HEK293 (cell line): Measurements from ENCODE around the gene ZNF8.

Experiments used
- CTCF ChIA-PET: fragments of 350-600 bp; formaldehyde crosslinking; extraction: SDS; loops from one replicate; lab custom pipeline; 2021; ENCODE audit warnings: antibody characterized with exemption; lab: Yijun Ruan, JAX
- POLR2A ChIA-PET: fragments of 300-600 bp; formaldehyde crosslinking; extraction: SDS; loops from one replicate; lab custom pipeline; 2020; ENCODE audit warnings: antibody characterized with exemption, inconsistent platforms; lab: Yijun Ruan, JAX
- H3K27ac ChIP-seq: fragments of 200-500 bp; sonication (Bioruptor generic); 2 replicates; pipeline ENCODE4 v1.5.1; 2014; ENCODE audit warnings: low read depth, low read length, control low read depth, inconsistent platforms; ENCODE audit errors: extremely low read depth
- H3K36me3 ChIP-seq, 2 experiments: fragments of 200-500 bp in 1 of 2; sonication (Bioruptor generic) in 1 of 2; 1 replicate in 1 of 2; 2 replicates in 1 of 2; pipeline ENCODE4 v1.5.1; 2014 to 2017; ENCODE audit warnings: inconsistent platforms in 2 of 2, low read length in 2 of 2; ENCODE audit not compliant: control insufficient read depth in 2 of 2, insufficient read depth in 1 of 2
- H3K4me1 ChIP-seq: fragments of 200-500 bp; sonication (Bioruptor generic); 2 replicates; pipeline ENCODE4 v1.5.1; 2014; ENCODE audit warnings: mild to moderate bottlenecking, low read length, inconsistent platforms; ENCODE audit not compliant: control insufficient read depth, insufficient read depth
- H3K4me3 ChIP-seq: 2 replicates; pipeline ENCODE4 v1.5.1; 2011; ENCODE audit warnings: low read depth, mild to moderate bottlenecking, control low read depth, low read length, moderate library complexity
- H3K9me3 ChIP-seq: fragments of 200-500 bp; sonication (Bioruptor generic); 2 replicates; pipeline ENCODE4 v1.5.1; 2014; ENCODE audit warnings: low read depth, low read length, inconsistent platforms; ENCODE audit not compliant: control insufficient read depth, insufficient read depth
- KLF1 ChIP-seq: fragments of 450-650 bp; formaldehyde crosslinking; IDR thresholded peaks from 2 replicates; pipeline ENCODE4 v1.5.1; 2016; ENCODE audit warnings: missing biosample characterization, missing genetic modification characterization
- OVOL3 ChIP-seq: fragments of 450-650 bp; formaldehyde crosslinking; IDR thresholded peaks from 2 replicates; pipeline ENCODE4 v1.5.1; 2016; ENCODE audit warnings: missing biosample characterization, missing genetic modification characterization
- SP3 ChIP-seq: fragments of 450-650 bp; formaldehyde crosslinking; IDR thresholded peaks from 2 replicates; pipeline ENCODE4 v1.5.1; 2016; ENCODE audit warnings: missing biosample characterization, missing genetic modification characterization
- ZNF16 ChIP-seq: fragments of 450-650 bp; formaldehyde crosslinking; IDR thresholded peaks from 2 replicates; pipeline ENCODE4 v1.5.1; 2016; ENCODE audit warnings: low read depth, missing biosample characterization, missing genetic modification characterization
- ZNF19 ChIP-seq: fragments of 450-650 bp; formaldehyde crosslinking; IDR thresholded peaks from 2 replicates; pipeline ENCODE4; 2016; ENCODE audit warnings: missing biosample characterization, missing genetic modification characterization, low read depth
- ZNF248 ChIP-seq: fragments of 450-650 bp; formaldehyde crosslinking; IDR thresholded peaks from 2 replicates; pipeline ENCODE4 v1.5.1; 2017; ENCODE audit warnings: missing biosample characterization, missing genetic modification characterization
- ZNF530 ChIP-seq: fragments of 450-650 bp; formaldehyde crosslinking; IDR thresholded peaks from 2 replicates; pipeline ENCODE4 v1.5.1; 2016; ENCODE audit warnings: low read depth, missing biosample characterization, missing genetic modification characterization
- ZNF560 ChIP-seq: fragments of 450-650 bp; formaldehyde crosslinking; IDR thresholded peaks from 2 replicates; pipeline ENCODE4 v1.5.1; 2017; ENCODE audit warnings: missing biosample characterization, missing genetic modification characterization, borderline replicate concordance
- ZNF585B ChIP-seq: fragments of 450-650 bp; formaldehyde crosslinking; IDR thresholded peaks from 2 replicates; pipeline ENCODE4 v1.5.1; 2016; ENCODE audit warnings: missing biosample characterization, missing genetic modification characterization
- ZNF677 ChIP-seq: fragments of 450-650 bp; IDR thresholded peaks from 2 replicates; pipeline ENCODE4 v1.5.0; 2018; ENCODE audit warnings: missing biosample characterization, mild to moderate bottlenecking, missing genetic modification characterization, moderate library complexity
- ZNF777 ChIP-seq: fragments of 450-650 bp; formaldehyde crosslinking; IDR thresholded peaks from 2 replicates; pipeline ENCODE4 v1.5.1; 2017; ENCODE audit warnings: missing biosample characterization, missing genetic modification characterization, borderline replicate concordance
- ZSCAN23 ChIP-seq: fragments of 450-650 bp; formaldehyde crosslinking; IDR thresholded peaks from 2 replicates; pipeline ENCODE4 v1.5.1; 2016; ENCODE audit warnings: missing biosample characterization, missing genetic modification characterization
- ZXDB ChIP-seq: fragments of 450-650 bp; formaldehyde crosslinking; IDR thresholded peaks from 2 replicates; pipeline ENCODE4 v1.5.1; 2016; ENCODE audit warnings: missing biosample characterization, missing genetic modification characterization
- TF ChIP-seq, protein P1 (sequence below): fragments of 450-650 bp; formaldehyde crosslinking; optimal IDR thresholded peaks from 2 replicates; pipeline ENCODE3; 2016; ENCODE audit warnings: missing biosample characterization, mild to moderate bottlenecking, missing genetic modification characterization
- TF ChIP-seq, protein P2 (sequence below): fragments of 450-650 bp; formaldehyde crosslinking; IDR thresholded peaks from 2 replicates; pipeline ENCODE4 v1.5.1; 2017; ENCODE audit warnings: missing biosample characterization, missing genetic modification characterization
- TF ChIP-seq, protein P3 (sequence below): fragments of 450-650 bp; formaldehyde crosslinking; IDR thresholded peaks from 2 replicates; pipeline ENCODE4 v1.5.1; 2017; ENCODE audit warnings: missing biosample characterization, missing genetic modification characterization
- TF ChIP-seq, protein P4 (sequence below): fragments of 450-650 bp; formaldehyde crosslinking; IDR thresholded peaks from 2 replicates; pipeline ENCODE4 v1.5.1; 2016; ENCODE audit warnings: missing biosample characterization, missing genetic modification characterization
- TF ChIP-seq, protein P5 (sequence below): fragments of 450-650 bp; IDR thresholded peaks from 2 replicates; pipeline ENCODE4 v1.5.1; 2018; ENCODE audit warnings: missing biosample characterization, mild to moderate bottlenecking, missing genetic modification characterization
- TF ChIP-seq, protein P6 (sequence below): fragments of 450-650 bp; formaldehyde crosslinking; IDR thresholded peaks from 2 replicates; pipeline ENCODE4 v1.5.1; 2016; ENCODE audit warnings: missing biosample characterization, missing genetic modification characterization, borderline replicate concordance

Gene ZNF8

DNA sequence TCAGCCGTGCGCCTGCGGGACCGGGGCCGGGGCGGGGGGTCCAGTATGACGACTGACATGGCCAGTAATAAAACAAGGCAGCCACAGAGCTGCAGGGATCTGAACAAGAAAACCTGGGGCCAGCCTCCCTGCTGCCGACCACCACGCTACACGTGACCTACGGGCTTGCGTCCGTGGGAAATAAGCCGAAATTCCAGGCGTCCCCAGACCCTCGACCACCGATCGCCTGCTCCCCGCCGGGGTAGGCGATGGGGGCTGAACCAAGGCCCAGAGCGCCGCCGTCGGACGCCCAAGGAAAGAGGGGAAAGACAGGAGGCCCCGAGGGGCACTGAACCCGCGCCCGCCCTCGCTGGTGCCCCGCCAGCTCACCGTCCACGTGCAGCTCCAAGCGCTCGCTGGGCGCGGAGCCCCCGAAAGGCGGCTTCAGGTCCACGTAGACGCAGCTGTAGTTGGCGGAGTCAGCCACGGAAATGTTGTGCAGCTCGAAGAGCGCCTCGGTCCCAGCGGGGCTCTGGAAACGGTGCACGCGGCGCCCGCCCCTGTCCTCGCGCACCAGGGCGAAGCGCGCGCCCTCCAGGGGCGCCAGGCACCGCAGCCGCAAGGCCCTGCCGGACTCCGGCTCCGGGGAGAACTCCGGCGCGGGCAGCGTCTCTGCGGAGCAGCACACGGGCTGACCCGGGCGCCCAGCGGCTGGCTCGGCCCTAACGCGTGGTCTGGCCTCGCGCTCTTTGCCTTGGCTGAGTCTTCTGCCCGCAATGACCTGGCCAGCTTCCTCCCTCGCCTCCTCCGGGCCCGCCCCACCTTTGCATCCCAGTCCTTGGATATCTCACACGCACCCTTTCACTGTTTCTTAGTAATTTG is 71.5 kb downstream of the ZNF8 start (continued):
- no peak for TF ChIP-seq OVOL3 (tag by site-specific recombination)
- TF ChIP-seq, protein P1, sequence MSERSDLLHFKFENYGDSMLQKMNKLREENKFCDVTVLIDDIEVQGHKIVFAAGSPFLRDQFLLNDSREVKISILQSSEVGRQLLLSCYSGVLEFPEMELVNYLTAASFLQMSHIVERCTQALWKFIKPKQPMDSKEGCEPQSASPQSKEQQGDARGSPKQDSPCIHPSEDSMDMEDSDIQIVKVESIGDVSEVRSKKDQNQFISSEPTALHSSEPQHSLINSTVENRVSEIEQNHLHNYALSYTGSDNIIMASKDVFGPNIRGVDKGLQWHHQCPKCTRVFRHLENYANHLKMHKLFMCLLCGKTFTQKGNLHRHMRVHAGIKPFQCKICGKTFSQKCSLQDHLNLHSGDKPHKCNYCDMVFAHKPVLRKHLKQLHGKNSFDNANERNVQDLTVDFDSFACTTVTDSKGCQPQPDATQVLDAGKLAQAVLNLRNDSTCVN (tag by site-specific recombination) = no peak

DNA sequence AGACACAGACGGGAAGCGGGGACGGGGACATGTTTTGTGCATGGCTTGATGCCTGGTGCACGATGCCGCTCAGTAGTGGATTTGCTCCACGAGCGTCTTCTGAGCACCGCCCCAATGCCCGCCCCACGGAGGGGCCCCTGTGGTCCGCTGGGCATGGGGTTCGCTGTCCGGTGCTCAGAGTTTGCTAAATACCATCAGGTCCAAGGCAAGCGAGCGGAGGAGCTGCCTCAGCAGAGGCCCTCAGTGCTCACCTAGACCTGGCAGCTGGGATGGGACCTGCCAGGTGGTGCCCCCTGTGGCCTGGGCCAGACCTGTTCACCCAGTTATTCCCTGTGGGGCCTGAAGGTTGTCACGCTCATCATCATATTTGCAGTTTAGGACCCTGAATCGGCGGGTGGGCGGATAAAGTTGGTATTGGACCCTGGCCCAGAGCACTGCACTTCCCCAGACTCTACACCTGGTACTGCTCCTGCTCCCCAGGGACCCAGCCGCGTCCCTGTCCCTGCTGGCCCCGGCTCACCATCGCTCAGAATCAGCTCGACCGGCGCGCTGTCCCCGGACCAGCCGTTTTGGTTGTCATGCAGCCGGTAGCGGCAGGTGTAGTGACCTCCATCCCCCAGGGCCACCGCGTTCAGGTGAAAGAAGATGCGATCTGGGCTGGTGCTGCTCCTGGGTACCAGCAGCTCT is 72.3 kb downstream of the ZNF8 start:
- Histone ChIP-seq H3K36me3 (no peaks in the 10 kb centered on the region; a peak in 1 of 3 replicates), H3K27ac (no peak overlapping the region), H3K4me3 (no peak overlapping the region), H3K4me1 (no peaks in the 10 kb centered on the region), H3K9me3 (no peaks in the 10 kb centered on the region)
- ChIA-PET CTCF (no interaction called here), POLR2A (interaction anchor here (0.8 to 2.9 kb wide), 2 partner anchors 11 to 24 kb away, joined by 4 to 14 read pairs; partner anchors contain the start of genes ZNF497 and ZSCAN22)
- no peak for TF ChIP-seq ZXDB (tag by site-specific recombination)
- TF ChIP-seq, protein P2, sequence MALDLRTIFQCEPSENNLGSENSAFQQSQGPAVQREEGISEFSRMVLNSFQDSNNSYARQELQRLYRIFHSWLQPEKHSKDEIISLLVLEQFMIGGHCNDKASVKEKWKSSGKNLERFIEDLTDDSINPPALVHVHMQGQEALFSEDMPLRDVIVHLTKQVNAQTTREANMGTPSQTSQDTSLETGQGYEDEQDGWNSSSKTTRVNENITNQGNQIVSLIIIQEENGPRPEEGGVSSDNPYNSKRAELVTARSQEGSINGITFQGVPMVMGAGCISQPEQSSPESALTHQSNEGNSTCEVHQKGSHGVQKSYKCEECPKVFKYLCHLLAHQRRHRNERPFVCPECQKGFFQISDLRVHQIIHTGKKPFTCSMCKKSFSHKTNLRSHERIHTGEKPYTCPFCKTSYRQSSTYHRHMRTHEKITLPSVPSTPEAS (tag by site-specific recombination) = no peak
- no peak for TF ChIP-seq SP3 (tag by site-specific recombination)
- no peak for TF ChIP-seq ZNF530
- TF ChIP-seq ZSCAN23 (tag by site-specific recombination) = no peak
- no peak for TF ChIP-seq ZNF585B (tag by site-specific recombination)
- no peak for TF ChIP-seq ZNF777 (tag by site-specific recombination)
- no peak for TF ChIP-seq ZNF248 (tag by site-specific recombination)
- no peak for TF ChIP-seq ZNF19 (tag by site-specific recombination)
- TF ChIP-seq, protein P3, sequence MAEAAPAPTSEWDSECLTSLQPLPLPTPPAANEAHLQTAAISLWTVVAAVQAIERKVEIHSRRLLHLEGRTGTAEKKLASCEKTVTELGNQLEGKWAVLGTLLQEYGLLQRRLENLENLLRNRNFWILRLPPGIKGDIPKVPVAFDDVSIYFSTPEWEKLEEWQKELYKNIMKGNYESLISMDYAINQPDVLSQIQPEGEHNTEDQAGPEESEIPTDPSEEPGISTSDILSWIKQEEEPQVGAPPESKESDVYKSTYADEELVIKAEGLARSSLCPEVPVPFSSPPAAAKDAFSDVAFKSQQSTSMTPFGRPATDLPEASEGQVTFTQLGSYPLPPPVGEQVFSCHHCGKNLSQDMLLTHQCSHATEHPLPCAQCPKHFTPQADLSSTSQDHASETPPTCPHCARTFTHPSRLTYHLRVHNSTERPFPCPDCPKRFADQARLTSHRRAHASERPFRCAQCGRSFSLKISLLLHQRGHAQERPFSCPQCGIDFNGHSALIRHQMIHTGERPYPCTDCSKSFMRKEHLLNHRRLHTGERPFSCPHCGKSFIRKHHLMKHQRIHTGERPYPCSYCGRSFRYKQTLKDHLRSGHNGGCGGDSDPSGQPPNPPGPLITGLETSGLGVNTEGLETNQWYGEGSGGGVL (tag by site-specific recombination) = no peak
- TF ChIP-seq, protein P4, sequence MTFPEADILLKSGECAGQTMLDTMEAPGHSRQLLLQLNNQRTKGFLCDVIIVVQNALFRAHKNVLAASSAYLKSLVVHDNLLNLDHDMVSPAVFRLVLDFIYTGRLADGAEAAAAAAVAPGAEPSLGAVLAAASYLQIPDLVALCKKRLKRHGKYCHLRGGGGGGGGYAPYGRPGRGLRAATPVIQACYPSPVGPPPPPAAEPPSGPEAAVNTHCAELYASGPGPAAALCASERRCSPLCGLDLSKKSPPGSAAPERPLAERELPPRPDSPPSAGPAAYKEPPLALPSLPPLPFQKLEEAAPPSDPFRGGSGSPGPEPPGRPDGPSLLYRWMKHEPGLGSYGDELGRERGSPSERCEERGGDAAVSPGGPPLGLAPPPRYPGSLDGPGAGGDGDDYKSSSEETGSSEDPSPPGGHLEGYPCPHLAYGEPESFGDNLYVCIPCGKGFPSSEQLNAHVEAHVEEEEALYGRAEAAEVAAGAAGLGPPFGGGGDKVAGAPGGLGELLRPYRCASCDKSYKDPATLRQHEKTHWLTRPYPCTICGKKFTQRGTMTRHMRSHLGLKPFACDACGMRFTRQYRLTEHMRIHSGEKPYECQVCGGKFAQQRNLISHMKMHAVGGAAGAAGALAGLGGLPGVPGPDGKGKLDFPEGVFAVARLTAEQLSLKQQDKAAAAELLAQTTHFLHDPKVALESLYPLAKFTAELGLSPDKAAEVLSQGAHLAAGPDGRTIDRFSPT (tag by site-specific recombination) = no peak
- TF ChIP-seq ZNF560 (tag by site-specific recombination) = no peak
- TF ChIP-seq, protein P5, sequence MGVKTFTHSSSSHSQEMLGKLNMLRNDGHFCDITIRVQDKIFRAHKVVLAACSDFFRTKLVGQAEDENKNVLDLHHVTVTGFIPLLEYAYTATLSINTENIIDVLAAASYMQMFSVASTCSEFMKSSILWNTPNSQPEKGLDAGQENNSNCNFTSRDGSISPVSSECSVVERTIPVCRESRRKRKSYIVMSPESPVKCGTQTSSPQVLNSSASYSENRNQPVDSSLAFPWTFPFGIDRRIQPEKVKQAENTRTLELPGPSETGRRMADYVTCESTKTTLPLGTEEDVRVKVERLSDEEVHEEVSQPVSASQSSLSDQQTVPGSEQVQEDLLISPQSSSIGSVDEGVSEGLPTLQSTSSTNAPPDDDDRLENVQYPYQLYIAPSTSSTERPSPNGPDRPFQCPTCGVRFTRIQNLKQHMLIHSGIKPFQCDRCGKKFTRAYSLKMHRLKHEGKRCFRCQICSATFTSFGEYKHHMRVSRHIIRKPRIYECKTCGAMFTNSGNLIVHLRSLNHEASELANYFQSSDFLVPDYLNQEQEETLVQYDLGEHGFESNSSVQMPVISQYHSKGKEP (tag by site-specific recombination) = no peak
- TF ChIP-seq KLF1 = no peak
- TF ChIP-seq ZNF677 = no peak
- TF ChIP-seq, protein P6, sequence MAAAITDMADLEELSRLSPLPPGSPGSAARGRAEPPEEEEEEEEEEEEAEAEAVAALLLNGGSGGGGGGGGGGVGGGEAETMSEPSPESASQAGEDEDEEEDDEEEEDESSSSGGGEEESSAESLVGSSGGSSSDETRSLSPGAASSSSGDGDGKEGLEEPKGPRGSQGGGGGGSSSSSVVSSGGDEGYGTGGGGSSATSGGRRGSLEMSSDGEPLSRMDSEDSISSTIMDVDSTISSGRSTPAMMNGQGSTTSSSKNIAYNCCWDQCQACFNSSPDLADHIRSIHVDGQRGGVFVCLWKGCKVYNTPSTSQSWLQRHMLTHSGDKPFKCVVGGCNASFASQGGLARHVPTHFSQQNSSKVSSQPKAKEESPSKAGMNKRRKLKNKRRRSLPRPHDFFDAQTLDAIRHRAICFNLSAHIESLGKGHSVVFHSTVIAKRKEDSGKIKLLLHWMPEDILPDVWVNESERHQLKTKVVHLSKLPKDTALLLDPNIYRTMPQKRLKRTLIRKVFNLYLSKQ = no peak
- no peak for TF ChIP-seq ZNF16 (tag by site-specific recombination)
